Activated CD4-positive, CD25-positive, alpha-beta regulatory T cell treated with anti-CD3 and anti-CD28 coated beads, Interleukin-2, amount 50 U/mL, for 16 hours (primary cell): Measurements from ENCODE around the gene AIF1.
"Not testable (repeated sequence)": the region's sequence is repeated elsewhere in the genome, so short reads cannot be mapped to it uniquely, and the experiment has no call there.

Experiments used
- DNase-seq: peaks from one replicate; pipeline ENCODE4 v3.0.0-alpha.2; 2020; ENCODE audit warnings: low read depth, low spot score

AIF1 gene

GRCh38 chr6:31580807-31581433 lies 34.1 kb upstream of the AIF1 start:
- DNase-seq = peak; percentile 79

GRCh38 chr6:31581434-31582229 lies 33.4 kb upstream of the AIF1 start:
- no peak for DNase-seq

GRCh38 chr6:31582230-31582643 lies 32.8 kb upstream of the AIF1 start, which contains the start of gene LTB:
Gene LTB (minus strand): TSS chr6:31582424. CDS start chr6:31582417, 7 bp downstream.
- DNase-seq = peak; percentile 51

GRCh38 chr6:31585491-31585890 lies 29.5 kb upstream of the AIF1 start:
- no peak for DNase-seq

GRCh38 chr6:31586008-31586407 lies 29.0 kb upstream of the AIF1 start, which contains the start of gene LST1:
Gene LST1 (plus strand): TSS chr6:31586277. CDS start chr6:31587300, 1,023 bp downstream.
- no peak for DNase-seq

GRCh38 chr6:31586599-31587281 lies 28.3 kb upstream of the AIF1 start:
- DNase-seq = no peak

- no peak for DNase-seq
These were observed 26.9 kb upstream of the AIF1 start for GRCh38 chr6:31587791-31588777.

- DNase-seq = no peak
These were observed 26.0 kb upstream of the AIF1 start for GRCh38 chr6:31588871-31589650.

GRCh38 chr6:31590691-31591090 lies 24.3 kb upstream of the AIF1 start:
- not testable (repeated sequence) for DNase-seq

GRCh38 chr6:31592396-31592771 lies 22.6 kb upstream of the AIF1 start:
- no peak for DNase-seq

GRCh38 chr6:31597006-31597405 lies 18.0 kb upstream of the AIF1 start:
- no peak for DNase-seq

- no peak for DNase-seq
These were observed 7.7 kb upstream of the AIF1 start for GRCh38 chr6:31607317-31607716.

- no peak for DNase-seq
These were observed 5.3 kb upstream of the AIF1 start for GRCh38 chr6:31609519-31610406.

- no peak for DNase-seq
These were observed 4.1 kb upstream of the AIF1 start for GRCh38 chr6:31610968-31611367.

- DNase-seq = no peak
These were observed 887 bp upstream of the AIF1 start for GRCh38 chr6:31614075-31614619.

- no peak for DNase-seq
These were observed 714 bp downstream of the AIF1 start for GRCh38 chr6:31615748-31616147.

- no peak for DNase-seq
These were observed 2.0 kb downstream of the AIF1 start for GRCh38 chr6:31617010-31617409.

GRCh38 chr6:31619805-31620585 lies 5.0 kb downstream of the AIF1 start:
- DNase-seq = peak; percentile 89
